ENCODE results near the gene ADORA1. TPM values are rescaled to one million over a fixed set of nuclear protein-coding genes. Genes with fewer than 3 reads are reported as not detected.

ADORA1 gene
- 1 to 10 TPM in 2 of 4 donors, not detected in 2; 1.3 to 5.6 TPM for total RNA-seq

DNA sequence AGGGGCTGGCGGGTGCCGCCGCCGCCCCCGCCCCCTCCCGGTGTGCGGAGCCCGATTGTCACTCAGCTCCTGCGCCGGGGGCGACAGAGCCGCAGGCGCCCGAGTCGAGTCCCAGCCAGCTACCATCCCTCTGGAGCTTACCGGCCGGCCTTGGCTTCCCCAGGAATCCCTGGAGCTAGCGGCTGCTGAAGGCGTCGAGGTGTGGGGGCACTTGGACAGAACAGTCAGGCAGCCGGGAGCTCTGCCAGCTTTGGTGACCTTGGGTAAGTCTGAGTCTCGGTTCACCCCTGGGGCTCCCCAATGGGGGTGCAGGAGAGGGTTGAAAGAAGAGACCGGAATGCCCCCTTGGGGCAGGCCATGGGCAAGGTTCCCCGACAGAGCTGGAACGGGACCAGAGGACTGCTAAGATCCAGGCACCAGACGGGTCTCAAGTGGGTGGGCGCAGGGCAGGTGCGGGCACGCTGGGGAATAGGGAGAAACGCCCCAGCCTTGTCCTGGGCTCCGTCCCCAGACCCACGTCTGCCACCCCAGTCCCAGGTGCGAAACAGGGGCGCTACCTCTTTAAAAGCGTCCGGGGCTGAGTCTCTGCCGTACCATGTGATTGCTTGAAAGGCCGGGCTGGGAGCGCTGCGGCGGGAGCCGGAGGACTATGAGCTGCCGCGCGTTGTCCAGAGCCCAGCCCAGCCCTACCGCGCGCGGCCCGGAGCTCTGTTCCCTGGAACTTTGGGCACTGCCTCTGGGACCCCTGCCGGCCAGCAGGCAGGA, at the start of gene ADORA1:
Gene ADORA1, plus strand, starts transcription at position 61 of the 765 bp plus-strand sequence. CDS start 1,116 bp downstream, outside the sequence.
- peak in 1 of 5 experiments; percentile 10 for TF ChIP-seq CTCF (IDR thresholded peaks at IDR 0.05)
- TF ChIP-seq POLR2A (IDR thresholded peaks at IDR 0.05): no peak
- Histone ChIP-seq H3K9me3 (no peaks in the 10 kb centered on the region), H3K36me3 (no peaks in the 10 kb centered on the region), H3K27ac (peak within 1 kb of the TSS; percentile 10 to 46 (median 26)), H3K4me1 (peaks cover 6 to 30% (median 10%) of the 10 kb centered on the region in 4 donors), H3K4me3 (peak within 1 kb of the TSS; percentile 18 to 44 (median 32)), H3K27me3 (peaks cover 50% of the 10 kb centered on the region)
- 1% methylated on average over 35 of the region's 51 CpGs; no CpG with 5 or more reads in 1 of the 2 donors for WGBS, 2 donors (ENCODE audit: low coverage in 1 of 2)
- in situ Hi-C loops (cut with MboI; ENCODE audit: low pct_ligation_motif_present in 1 of 4, low pct_unique_long_range_greater_than_20kb in 1 of 4, low sequenced_read_pairs in 3 of 4): no loop called here
- intact Hi-C loops (cut with DNase I; ENCODE audit: low total_unique reads): no loop called here
- DNase-seq: peak; percentile 67

DNA sequence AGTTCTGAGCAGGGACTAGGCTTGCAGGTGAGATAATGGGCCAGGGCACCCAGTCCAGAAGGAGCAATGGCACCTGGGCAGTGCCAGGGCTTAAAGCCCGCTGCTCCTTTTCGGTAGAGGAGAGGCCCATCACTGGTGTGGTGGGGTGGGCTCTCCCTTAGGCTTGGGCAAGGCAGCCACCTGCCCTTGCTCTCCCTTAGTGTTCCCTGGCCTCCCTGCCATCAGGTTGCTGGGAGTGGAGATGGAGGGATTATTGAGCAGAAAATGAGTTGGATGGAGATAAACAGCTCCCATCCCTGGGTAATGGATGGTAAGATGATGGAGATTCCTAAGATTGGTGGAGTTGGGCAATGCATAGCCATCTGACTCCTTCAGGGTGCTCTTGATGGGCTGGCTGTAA, 49.6 kb upstream of the ADORA1 start:
- 100% methylated on average over 2 of the region's 2 CpGs; no CpG with 5 or more reads in 1 of the 2 donors for WGBS, 2 donors (ENCODE audit: low coverage in 1 of 2)
- TF ChIP-seq POLR2A (IDR thresholded peaks at IDR 0.05) (no peak), CTCF (IDR thresholded peaks at IDR 0.05) (no peak), EP300 (IDR thresholded peaks at IDR 0.05; ENCODE audit: low read depth) (no peak), POLR2AphosphoS5 (IDR thresholded peaks at IDR 0.05) (no peak)
- Histone ChIP-seq H3K36me3 (no peaks in the 10 kb centered on the region), H3K27ac (no peak overlapping the region), H3K4me1 (peaks cover 0 to 8% (median 3%) of the 10 kb centered on the region in 4 donors), H3K27me3 (peaks cover 46% of the 10 kb centered on the region), H3K9me3 (no peaks in the 10 kb centered on the region), H3K4me3 (no peak overlapping the region)
- in situ Hi-C loops (cut with MboI; ENCODE audit: low pct_ligation_motif_present in 1 of 4, low pct_unique_long_range_greater_than_20kb in 1 of 4, low sequenced_read_pairs in 3 of 4): no loop called here
- DNase-seq: no peak
- intact Hi-C loops (cut with DNase I; ENCODE audit: low total_unique reads): no loop called here

DNA sequence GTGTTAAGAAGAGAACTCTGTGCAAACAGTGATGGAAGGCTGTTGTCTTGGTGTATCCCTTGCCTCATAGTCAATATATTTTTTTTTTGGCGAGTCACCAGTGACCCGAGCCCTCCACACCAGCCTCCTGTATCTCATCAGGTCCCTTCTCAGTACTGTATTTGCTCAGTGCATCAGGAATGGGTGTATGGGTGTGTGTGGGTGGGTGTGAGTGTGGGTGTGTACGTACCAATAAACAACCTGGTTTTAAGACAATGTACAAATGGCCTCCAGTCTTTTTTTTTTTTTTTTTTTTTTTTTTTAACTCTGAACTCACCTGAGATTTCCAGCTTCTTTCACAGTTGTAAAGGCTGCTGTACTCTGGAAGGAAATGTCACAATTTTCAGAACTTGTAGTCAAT, 49.0 kb upstream of the ADORA1 start:
- intact Hi-C loops (cut with DNase I; ENCODE audit: low total_unique reads): no loop called here
- no peak for DNase-seq
- Histone ChIP-seq H3K9me3 (no peaks in the 10 kb centered on the region), H3K27me3 (peaks cover 45% of the 10 kb centered on the region), H3K36me3 (no peaks in the 10 kb centered on the region), H3K27ac (no peak overlapping the region), H3K4me3 (no peak overlapping the region), H3K4me1 (peaks cover 0 to 8% (median 3%) of the 10 kb centered on the region in 4 donors)
- 0 to 61% methylated on average over 1 to 3 of the region's 3 CpGs for WGBS, 2 donors (ENCODE audit: low coverage in 1 of 2)
- in situ Hi-C loops (cut with MboI; ENCODE audit: low pct_ligation_motif_present in 1 of 4, low pct_unique_long_range_greater_than_20kb in 1 of 4, low sequenced_read_pairs in 3 of 4): no loop called here
- TF ChIP-seq EP300 (IDR thresholded peaks at IDR 0.05; ENCODE audit: low read depth): no peak
- TF ChIP-seq POLR2A (IDR thresholded peaks at IDR 0.05): no peak
- no peak for TF ChIP-seq POLR2AphosphoS5 (IDR thresholded peaks at IDR 0.05)
- no peak for TF ChIP-seq CTCF (IDR thresholded peaks at IDR 0.05)

DNA sequence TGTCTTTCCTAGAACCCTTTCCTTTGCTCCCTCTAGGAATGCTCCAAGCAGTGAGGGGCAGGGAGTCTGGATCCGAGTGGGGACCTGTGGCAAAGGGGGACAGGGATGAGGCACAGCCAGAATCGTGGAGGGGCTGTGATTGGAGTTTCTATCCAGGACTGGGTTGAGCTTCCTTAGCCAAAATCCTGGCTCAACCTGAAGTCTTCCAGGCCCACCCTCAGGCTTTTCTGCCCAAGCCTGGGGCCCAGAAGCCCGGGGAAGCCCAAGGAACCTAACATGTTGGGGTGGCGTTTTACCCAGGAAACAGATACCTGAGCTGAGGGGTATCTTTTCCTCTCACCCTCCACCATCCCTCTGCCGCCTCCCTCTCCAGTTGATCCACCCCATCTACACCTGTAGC, 47.1 kb upstream of the ADORA1 start:
- Histone ChIP-seq H3K36me3 (no peaks in the 10 kb centered on the region), H3K27ac (no peak overlapping the region), H3K9me3 (no peaks in the 10 kb centered on the region), H3K27me3 (peaks cover 28% of the 10 kb centered on the region), H3K4me3 (no peak overlapping the region), H3K4me1 (peaks cover 0 to 6% (median 3%) of the 10 kb centered on the region in 4 donors)
- no peak for DNase-seq
- 80 to 88% methylated on average over 3 to 5 of the region's 5 CpGs for WGBS, 2 donors (ENCODE audit: low coverage in 1 of 2)
- intact Hi-C loops (cut with DNase I; ENCODE audit: low total_unique reads) (no loop called here), in situ Hi-C loops (cut with MboI; ENCODE audit: low pct_ligation_motif_present in 1 of 4, low pct_unique_long_range_greater_than_20kb in 1 of 4, low sequenced_read_pairs in 3 of 4) (no loop called here)
- no peak for TF ChIP-seq EP300 (IDR thresholded peaks at IDR 0.05; ENCODE audit: low read depth)
- TF ChIP-seq POLR2AphosphoS5 (IDR thresholded peaks at IDR 0.05): no peak
- no peak for TF ChIP-seq CTCF (IDR thresholded peaks at IDR 0.05)
- no peak for TF ChIP-seq POLR2A (IDR thresholded peaks at IDR 0.05)

Data from transverse colon (tissue), 4 donors.